GM18907 (cell line): ENCODE data around the gene ST7.

Experiments used
- ATAC-seq: cut with Tn5 transposase; IDR thresholded peaks from one replicate; pipeline ENCODE4 v1.9.1; 2021; ENCODE audit warnings: mild to moderate bottlenecking, moderate library complexity; ENCODE audit not compliant: unreplicated experiment

ST7 gene

GRCh38 chr7:117087639-117088396 is 134.5 kb downstream of the ST7 start:
- no peak for ATAC-seq

- ATAC-seq, result no peak
Observed at GRCh38 chr7:117088623-117089194, 135.4 kb downstream of the ST7 start.

- no peak for ATAC-seq
Observed at GRCh38 chr7:117090791-117091190, 137.5 kb downstream of the ST7 start.

- no peak for ATAC-seq
Observed at GRCh38 chr7:117091721-117092120, 138.4 kb downstream of the ST7 start.

GRCh38 chr7:117092785-117093184 is 139.5 kb downstream of the ST7 start:
- ATAC-seq, result no peak

- no peak for ATAC-seq
Observed at GRCh38 chr7:117094457-117094856, 141.2 kb downstream of the ST7 start.

GRCh38 chr7:117095055-117095454 is 141.8 kb downstream of the ST7 start:
- no peak for ATAC-seq

- ATAC-seq, result no peak
Observed at GRCh38 chr7:117096330-117096729, 143.0 kb downstream of the ST7 start.

- ATAC-seq, result no peak
Observed at GRCh38 chr7:117096942-117097341, 143.6 kb downstream of the ST7 start.

GRCh38 chr7:117097860-117098259 is 144.6 kb downstream of the ST7 start:
- no peak for ATAC-seq

- no peak for ATAC-seq
Observed at GRCh38 chr7:117098457-117098856, 145.2 kb downstream of the ST7 start.

- ATAC-seq, result no peak
Observed at GRCh38 chr7:117101026-117101425, 147.7 kb downstream of the ST7 start.

- ATAC-seq, result peak; percentile 98
Observed at GRCh38 chr7:117110480-117111315, 157.4 kb downstream of the ST7 start.

GRCh38 chr7:117111535-117111934 is 158.2 kb downstream of the ST7 start:
- no peak for ATAC-seq

- ATAC-seq, result no peak
Observed at GRCh38 chr7:117112640-117113039, 159.3 kb downstream of the ST7 start.

GRCh38 chr7:117113871-117114270 is 160.6 kb downstream of the ST7 start:
- ATAC-seq, result no peak

GRCh38 chr7:117114272-117114671 is 161.0 kb downstream of the ST7 start:
- no peak for ATAC-seq

GRCh38 chr7:117116211-117116610 is 162.9 kb downstream of the ST7 start:
- no peak for ATAC-seq

- no peak for ATAC-seq
Observed at GRCh38 chr7:117117172-117117571, 163.9 kb downstream of the ST7 start.

GRCh38 chr7:117118579-117119180 is 165.4 kb downstream of the ST7 start:
- ATAC-seq, result no peak

- ATAC-seq, result no peak
Observed at GRCh38 chr7:117119192-117119924, 166.1 kb downstream of the ST7 start.
